Ishikawa (cell line): ENCODE results near the gene TNS3.

Source experiments
- CEBPB ChIP-seq: IDR thresholded peaks from 2 replicates; pipeline ENCODE4 v1.6.1; 2012
- EP300 ChIP-seq: IDR thresholded peaks from 2 replicates; pipeline ENCODE4 v1.6.1; 2012; ENCODE audit warnings: borderline replicate concordance
- FOXM1 ChIP-seq: IDR thresholded peaks from 2 replicates; pipeline ENCODE4 v1.6.1; 2012; ENCODE audit warnings: low read depth, borderline replicate concordance
- RAD21 ChIP-seq: IDR thresholded peaks from 2 replicates; pipeline ENCODE4 v1.6.1; 2012; ENCODE audit warnings: low read depth
- REST ChIP-seq: IDR thresholded peaks from 2 replicates; pipeline ENCODE4 v1.6.1; 2012; ENCODE audit warnings: low read depth, mild to moderate bottlenecking
- TAF1 ChIP-seq: IDR thresholded peaks from 2 replicates; pipeline ENCODE4 v1.6.1; 2012; ENCODE audit warnings: low read depth, mild to moderate bottlenecking
- ZBTB7A ChIP-seq: IDR thresholded peaks from 2 replicates; pipeline ENCODE4 v1.6.1; 2012; ENCODE audit warnings: low read depth
- TF ChIP-seq, protein P1 (sequence below): IDR thresholded peaks from 2 replicates; pipeline ENCODE4 v1.6.1; 2012

GRCh38 chr7:47389171-47389922 is 192.6 kb downstream of the TNS3 start:
- no peak for TF ChIP-seq REST
- TF ChIP-seq TAF1, result no peak
- no peak for TF ChIP-seq RAD21
- TF ChIP-seq ZBTB7A, result no peak
- TF ChIP-seq EP300, result no peak
- TF ChIP-seq CEBPB, result no peak
- TF ChIP-seq FOXM1, result no peak
- TF ChIP-seq, protein P1, sequence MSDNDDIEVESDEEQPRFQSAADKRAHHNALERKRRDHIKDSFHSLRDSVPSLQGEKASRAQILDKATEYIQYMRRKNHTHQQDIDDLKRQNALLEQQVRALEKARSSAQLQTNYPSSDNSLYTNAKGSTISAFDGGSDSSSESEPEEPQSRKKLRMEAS, result no peak
